NCI-H1092 (cell line): ENCODE measurements around the gene KIF20B.
"Not testable (repeated sequence)": the region's sequence is repeated elsewhere in the genome, so short reads cannot be mapped to it uniquely, and the experiment has no call there.

Source experiments
- DNase-seq: peaks from one replicate; lab custom pipeline; 2025; lab: John Stamatoyannopoulos, UW

The KIF20B gene

DNA sequence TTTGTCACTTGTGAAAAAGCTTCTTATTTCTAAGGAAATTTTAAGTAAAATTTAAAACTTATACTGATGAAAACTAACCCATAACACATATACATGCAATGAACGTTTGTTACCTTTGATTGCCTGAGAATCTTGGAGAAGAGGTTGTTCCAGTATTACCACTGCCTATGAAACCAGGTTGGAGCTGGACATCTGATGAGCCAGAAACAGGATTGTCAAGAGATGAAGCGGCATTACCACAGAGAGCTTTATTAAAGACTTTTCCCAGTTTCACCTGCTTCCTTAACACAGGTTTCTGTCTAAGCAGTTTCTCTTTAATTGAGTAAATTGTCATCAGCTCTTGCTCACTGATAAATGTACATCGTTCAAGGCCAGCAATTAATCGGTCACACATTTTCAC, 9.0 kb upstream of the KIF20B start:
- no peak for DNase-seq

DNA sequence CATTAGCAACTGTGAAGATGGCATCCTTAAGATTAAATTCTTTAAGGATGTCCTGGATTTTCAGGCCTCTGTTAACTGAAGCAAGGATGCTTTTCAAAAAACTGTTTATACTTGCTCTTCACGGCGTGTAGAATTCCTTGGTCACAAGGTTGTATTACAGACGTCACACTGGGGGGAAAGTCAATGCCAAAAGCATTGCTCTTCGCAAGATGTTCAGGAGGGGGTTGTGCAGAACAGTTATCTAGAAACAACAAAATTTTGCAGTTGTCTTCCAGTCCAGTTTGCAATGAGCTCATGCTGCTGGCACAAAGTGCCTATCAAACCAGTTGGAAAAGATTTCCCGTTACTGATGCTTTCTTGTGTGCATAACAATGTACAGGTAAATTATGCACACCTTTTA, 8.2 kb upstream of the KIF20B start:
- DNase-seq = no peak

- DNase-seq = no peak
Observed at GRCh38 chr10:89695307-89695706, 6.1 kb upstream of the KIF20B start.

DNA sequence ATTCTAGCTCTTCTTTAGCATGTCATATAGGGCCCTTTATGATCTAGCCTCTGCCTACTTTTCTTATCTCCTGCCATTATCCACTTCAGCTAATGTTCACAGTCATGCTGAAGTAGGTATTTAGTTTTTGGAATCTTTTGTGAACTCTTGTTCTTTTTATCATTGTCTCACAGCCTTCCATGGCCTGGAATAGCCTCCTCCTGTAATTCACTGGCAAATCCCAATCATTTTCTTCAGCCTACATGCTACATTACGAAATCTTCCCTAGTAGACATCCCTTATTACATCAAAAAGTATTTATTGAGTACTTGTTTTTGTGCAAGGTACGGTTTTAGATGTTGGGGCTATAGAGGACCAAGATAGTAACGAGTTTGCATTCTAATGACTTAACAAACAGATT, 3.4 kb upstream of the KIF20B start:
- DNase-seq = no peak

DNA sequence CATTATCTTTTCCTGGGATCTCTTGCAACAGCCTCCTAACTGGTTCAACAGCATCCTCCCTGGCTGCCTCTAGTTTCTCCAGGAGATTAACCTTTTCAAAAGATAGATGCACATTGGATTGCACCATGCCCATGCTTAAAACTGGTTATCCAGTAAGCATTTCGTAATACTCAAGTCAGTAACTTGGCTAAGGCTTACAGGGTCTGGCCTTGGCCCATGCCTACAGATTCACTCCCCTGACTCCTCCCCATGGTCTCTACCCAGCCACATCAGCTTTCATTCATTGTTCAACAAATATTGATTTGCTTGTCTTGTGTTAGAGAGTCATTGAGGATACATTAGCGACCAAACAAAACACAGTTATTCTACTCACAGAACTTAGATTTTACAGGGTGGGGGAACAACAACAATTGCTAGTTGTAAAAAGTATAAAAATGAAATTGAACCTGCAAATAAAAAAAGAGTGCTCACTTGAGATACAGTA, 1.8 kb upstream of the KIF20B start:
- DNase-seq = no peak

DNA sequence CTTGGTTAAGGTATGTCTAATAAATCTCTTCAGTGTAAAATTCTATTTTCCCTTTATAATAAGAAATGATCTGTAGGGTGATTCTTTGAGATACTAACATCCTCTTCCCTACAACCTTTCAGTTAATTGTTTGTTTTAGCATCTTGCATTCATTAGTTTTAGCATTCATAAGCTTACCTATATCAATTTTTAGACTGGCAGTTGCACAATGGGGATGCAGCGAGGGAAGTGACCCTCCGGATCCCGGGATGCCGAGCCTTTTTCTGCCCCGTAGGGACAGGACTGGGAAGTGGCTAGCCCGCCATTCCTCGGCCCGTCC, 508 bp upstream of the KIF20B start:
- DNase-seq = no peak

DNA sequence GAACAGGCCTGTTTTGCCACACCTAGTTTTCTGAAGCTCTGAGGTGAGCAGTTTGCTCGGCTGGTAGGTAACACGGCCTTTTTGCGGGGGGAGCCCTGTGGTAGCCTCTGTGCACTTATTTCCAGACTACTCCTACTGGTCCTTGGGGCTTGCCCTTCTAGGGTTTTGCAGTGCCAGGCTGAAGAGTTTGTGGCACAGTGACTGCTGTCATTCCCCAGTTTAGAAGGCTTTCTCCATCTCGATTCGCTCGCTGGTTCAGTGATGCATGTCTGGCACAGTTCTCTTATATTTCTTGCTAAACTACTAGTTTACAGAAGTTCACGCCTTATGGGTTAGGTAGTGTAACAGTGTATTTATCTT, 711 bp downstream of the KIF20B start:
- no peak for DNase-seq

DNA sequence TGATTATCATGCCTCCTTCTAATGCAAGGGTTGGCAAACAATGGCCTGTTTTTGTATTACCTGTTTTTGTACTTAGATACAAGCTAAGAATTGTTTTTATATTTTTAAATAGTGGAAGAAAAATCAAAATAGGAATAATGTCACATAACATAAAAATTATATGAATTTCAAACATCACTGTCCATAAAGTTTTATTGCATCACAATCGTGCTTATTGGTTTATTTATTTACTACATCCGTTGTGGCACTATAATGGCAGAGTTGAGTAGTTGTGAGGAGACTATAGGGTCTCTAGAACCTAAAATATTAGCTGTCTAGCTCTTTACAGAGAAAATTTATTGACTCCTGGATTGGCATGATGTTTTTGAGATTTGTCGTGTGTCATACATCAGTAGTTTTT, 4.1 kb downstream of the KIF20B start:
- no peak for DNase-seq

DNA sequence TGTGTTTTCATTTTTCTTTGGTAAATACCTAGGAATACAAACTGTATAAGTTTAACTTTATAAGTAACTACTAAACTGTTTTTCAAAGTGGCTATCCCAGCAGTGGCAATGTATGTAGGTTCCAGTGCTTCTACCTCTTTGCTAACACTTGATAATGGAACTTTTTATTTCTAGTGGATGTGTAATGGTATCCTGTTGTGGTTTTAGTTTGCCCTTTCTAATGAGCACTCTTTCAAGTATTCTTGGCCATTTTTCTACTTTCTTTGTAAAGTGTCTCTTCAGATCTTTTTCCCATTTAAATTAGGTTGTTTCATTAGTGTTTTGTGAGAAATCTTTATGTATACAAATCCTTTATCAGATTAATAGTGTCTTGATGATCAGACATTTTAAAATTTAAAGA, 4.6 kb downstream of the KIF20B start:
- no peak for DNase-seq

- no peak for DNase-seq
Observed at GRCh38 chr10:89707372-89707771, 6.0 kb downstream of the KIF20B start.

DNA sequence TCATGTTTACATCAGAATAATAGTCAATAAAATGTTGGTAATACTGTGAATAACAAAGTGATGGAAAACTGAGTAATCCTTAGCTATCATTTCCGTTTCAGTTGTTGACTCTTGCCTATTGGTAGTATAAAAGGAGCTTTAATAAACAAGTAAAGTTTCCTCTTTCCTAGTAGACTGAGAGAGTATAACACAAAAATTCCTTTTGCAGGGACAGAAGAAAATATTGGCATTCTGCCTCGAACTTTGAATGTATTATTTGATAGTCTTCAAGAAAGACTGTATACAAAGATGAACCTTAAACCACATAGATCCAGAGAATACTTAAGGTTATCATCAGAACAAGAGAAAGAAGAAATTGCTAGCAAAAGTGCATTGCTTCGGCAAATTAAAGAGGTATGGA, 9.4 kb downstream of the KIF20B start:
- DNase-seq = no peak

DNA sequence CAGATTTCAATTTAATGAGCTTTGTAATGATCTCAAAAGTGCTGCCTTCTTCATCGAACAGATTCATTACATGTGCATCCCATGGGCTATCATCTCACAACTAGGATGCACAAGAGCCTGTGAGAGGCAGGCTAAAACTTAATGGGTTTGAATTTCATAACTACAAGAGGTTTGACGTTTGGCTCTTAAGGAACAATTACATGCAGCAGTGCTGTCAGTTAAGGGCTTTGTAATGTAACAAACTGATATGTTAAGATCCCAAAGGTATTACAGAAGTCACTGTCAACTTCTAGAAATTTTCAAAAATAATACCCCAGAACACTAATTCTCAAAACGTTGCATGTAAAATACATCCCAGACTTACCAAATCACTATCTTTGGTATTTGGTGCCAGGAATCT, 33.2 kb downstream of the KIF20B start:
- no peak for DNase-seq

DNA sequence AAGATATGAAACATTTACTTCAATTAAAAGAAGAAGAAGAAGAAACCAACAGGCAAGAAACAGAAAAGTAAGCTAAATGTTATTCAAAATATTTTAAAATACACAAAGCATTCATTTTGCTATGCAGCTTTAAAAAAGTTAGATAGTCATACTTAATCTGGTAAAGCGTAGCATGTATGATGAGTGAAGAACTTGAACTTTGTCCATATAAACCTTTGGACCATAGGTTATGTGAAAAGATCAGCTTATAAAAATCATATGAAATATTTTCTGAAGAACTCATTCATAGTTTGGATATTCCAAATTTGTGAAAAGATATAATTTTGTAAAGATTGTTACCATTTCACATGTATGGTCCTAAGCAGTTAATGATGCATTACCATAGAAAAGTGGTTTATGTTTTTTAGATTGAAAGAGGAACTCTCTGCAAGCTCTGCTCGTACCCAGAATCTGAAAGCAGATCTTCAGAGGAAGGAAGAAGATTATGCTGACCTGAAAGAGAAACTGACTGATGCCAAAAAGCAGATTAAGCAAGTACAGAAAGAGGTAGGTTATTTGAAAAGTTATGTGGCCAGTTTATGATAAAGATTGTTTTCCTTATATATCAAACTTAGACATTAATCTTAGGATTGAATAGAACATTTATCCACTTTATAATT, 37.3 kb downstream of the KIF20B start:
- DNase-seq = no peak

- no peak for DNase-seq
Observed at GRCh38 chr10:89741126-89741762, 39.9 kb downstream of the KIF20B start.

GRCh38 chr10:89744026-89744425, 42.6 kb downstream of the KIF20B start:
- no peak for DNase-seq

- no peak for DNase-seq
Observed at GRCh38 chr10:89745903-89746302, 44.5 kb downstream of the KIF20B start.

DNA sequence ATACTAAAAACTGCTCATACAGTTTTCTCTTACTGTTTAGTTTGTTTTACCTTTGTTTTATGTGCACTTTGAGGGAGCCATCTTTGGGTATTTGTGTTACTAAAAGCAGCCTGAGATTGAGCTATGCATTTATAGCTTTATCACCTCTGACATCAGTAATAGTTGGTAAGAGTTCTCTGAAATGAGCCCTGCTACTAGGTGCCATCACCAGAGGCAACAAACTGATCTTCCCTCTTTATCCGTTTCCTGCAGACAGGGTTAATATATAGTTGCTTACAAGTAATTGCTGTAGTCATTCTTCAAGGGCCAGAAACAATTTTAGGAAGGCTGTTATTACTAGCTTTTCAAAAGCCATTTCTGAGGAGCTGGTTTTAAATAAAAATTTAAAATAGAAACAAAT, 49.1 kb downstream of the KIF20B start:
- DNase-seq = no peak

DNA sequence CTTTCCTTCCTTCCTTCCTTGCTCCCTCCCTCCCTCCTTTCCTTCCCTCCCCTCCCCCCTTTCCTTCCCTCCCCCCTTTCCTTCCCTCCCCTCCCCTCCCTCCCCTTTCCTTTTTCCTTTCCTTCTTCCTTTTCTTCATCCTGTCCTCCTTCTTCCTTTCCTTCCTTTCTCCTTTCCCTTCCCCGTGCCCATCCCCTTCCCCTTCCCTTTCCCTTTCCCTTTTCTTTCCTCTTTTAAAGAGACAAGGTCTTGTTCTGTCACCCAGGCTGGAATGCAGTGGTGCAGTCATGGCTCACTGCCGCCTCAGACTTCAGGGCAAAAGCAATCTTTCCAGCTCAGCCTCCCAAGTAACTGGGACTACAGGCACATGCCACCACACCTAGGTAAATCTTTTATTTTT, 54.0 kb downstream of the KIF20B start:
- no peak for DNase-seq

GRCh38 chr10:89759531-89759930, 58.1 kb downstream of the KIF20B start:
- DNase-seq = no peak

DNA sequence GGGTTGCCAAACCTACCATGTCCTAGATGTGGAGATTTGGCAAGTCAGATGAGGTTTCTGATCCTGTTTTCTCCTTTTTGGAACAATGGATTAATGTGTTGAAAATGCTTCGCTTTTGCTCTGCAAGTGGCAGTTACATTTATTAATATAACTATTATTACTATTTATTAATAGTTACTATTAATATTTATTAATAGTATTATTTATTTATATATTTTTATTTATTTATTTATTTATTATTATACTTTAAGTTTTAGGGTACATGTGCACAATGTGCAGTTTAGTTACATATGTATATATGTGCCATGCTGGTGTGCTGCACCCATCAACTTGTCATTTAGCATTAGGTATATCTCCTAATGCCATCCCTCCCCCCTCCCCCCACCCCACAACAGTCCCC, 62.3 kb downstream of the KIF20B start:
- not testable (repeated sequence) for DNase-seq

GRCh38 chr10:89771684-89772083, 70.3 kb downstream of the KIF20B start:
- no peak for DNase-seq

DNA sequence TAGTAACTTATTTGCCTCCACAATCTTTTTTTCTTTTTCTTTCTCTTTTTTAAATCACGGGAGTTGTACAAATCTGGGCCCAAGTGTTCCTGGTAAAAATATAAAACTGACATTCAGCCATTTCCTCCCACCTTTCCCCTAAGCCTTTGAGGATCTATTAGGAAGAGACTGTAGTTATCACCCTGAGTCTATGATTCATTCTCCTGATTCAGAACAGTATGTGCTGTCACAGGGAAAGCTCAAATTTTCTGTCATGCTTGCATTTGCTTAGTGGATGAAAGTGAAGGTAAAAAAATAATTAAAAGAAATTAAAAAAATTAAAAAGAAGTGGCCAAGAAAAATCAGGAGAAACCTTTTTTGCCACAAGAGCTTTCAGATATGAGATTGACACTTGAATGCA, 71.7 kb downstream of the KIF20B start:
- no peak for DNase-seq

DNA sequence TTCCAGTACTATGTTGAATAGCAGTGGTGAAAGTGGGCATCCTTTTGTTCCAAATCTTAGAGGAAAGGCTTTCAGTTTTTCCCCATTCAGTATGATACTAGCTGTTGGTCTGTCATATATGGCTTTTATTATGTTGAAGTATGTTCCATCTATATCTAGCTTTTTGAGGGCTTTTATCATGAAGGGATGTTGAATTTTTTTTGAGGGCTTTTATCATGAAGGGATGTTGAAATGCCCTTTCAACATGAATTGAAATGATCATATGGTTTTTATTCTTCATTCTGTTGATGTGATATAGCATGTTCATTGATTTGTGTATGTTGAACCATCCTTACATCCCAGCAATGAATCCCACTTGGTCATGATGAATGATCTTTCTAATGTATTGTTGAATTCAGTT, 75.3 kb downstream of the KIF20B start:
- DNase-seq = no peak

- DNase-seq = no peak
Observed at GRCh38 chr10:89782470-89782869, 81.1 kb downstream of the KIF20B start.
